HepG2 (cell line): ENCODE measurements around the gene PLCXD1. TPM values are rescaled to one million over a fixed set of nuclear protein-coding genes. Genes with fewer than 3 reads are reported as not detected.

ENCODE experiments used
- ATAC-seq: fragments of 200-7000 bp; cut with Tn5 transposase; 3 replicates; pipeline ENCODE4 v1.9.1; 2020; ENCODE audit warnings: mild to moderate bottlenecking, moderate library complexity
- BruUV-seq: library from RNA; stranded (reverse); fragments of 400-500 nt; replicated peaks from 2 replicates; lab custom pipeline; 2021; lab: Mats Ljungman, UMichigan
- CTCF ChIA-PET: fragments of 300-600 bp; formaldehyde crosslinking; extraction: SDS; loops from one replicate; lab custom pipeline; 2021; ENCODE audit warnings: low total read pairs, inconsistent platforms, low intra/inter-chr PET ratio; lab: Yijun Ruan, JAX
- POLR2A ChIA-PET: fragments of 350-600 bp; sonication (Branson Sonifier 250); formaldehyde crosslinking; loops from one replicate; lab custom pipeline; 2020; ENCODE audit warnings: antibody characterized with exemption, inconsistent platforms; lab: Yijun Ruan, JAX
- DNase-seq: peaks from one replicate; pipeline ENCODE4 v3.0.0-alpha.2; 2015; ENCODE audit warnings: low spot score
- FAIRE-seq: peaks from 3 replicates; lab custom pipeline; 2011; peaks lifted over from hg19 to GRCh38; lab: Jason Lieb, UNC
- H2AFZ ChIP-seq: one replicate; pipeline ENCODE4 v1.6.1; 2011; ENCODE audit warnings: low read length, inconsistent platforms
- H3K27ac ChIP-seq: fragments of 300-600 bp; 3 replicates; pipeline ENCODE4 v1.8.0; 2011; ENCODE audit warnings: mixed run types, mild to moderate bottlenecking, mixed read lengths, low read length, inconsistent platforms; ENCODE audit not compliant: insufficient read depth; ENCODE audit errors: extremely low read length
- H3K27me3 ChIP-seq, 2 experiments: fragments of 200-600 bp in 1 of 2; 2 replicates in 1 of 2; 3 replicates in 1 of 2; pipeline versions ENCODE4 v1.6.0 to v1.8.0; 2011; ENCODE audit warnings: low read length in 2 of 2, mild to moderate bottlenecking in 2 of 2, moderate library complexity in 2 of 2, inconsistent platforms in 1 of 2; ENCODE audit not compliant: insufficient read depth in 2 of 2, control insufficient read depth in 1 of 2
- H3K36me3 ChIP-seq, 2 experiments: fragments of 200-600 bp in 1 of 2; replicated peaks in 1 of 2; 2 replicates in 1 of 2; 3 replicates in 1 of 2; pipeline versions ENCODE4 v1.5.1 to v1.8.0; 2011; ENCODE audit warnings: low read length in 2 of 2, inconsistent platforms in 1 of 2; ENCODE audit not compliant: insufficient read depth in 2 of 2, control insufficient read depth in 1 of 2
- H3K4me1 ChIP-seq: 2 replicates; pipeline ENCODE4 v1.5.1; 2012; ENCODE audit warnings: low read length, inconsistent platforms; ENCODE audit not compliant: insufficient read depth
- H3K4me2 ChIP-seq: 2 replicates; pipeline ENCODE4 v1.6.0; 2011; ENCODE audit warnings: low read depth, low read length, inconsistent platforms
- H3K4me3 ChIP-seq, 3 experiments: fragments of 200-600 bp in 1 of 3; sonication (generic), shearing (Covaris generic) in 1 of 3; replicated peaks in 1 of 3; 2 replicates each; pipeline ENCODE4 v1.5.1; 2011 to 2016; ENCODE audit warnings: low read length in 3 of 3, inconsistent platforms in 2 of 3, low read depth in 2 of 3, mild to moderate bottlenecking in 2 of 3, control low read depth in 1 of 3, mixed read lengths in 1 of 3; ENCODE audit not compliant: insufficient read depth in 1 of 3
- H3K79me2 ChIP-seq: one replicate; pipeline ENCODE4 v1.6.1; 2011; ENCODE audit warnings: low read length, inconsistent platforms; ENCODE audit not compliant: insufficient read depth
- H3K9ac ChIP-seq: 2 replicates; pipeline ENCODE4 v1.6.0; 2011; ENCODE audit warnings: mild to moderate bottlenecking, low read depth, low read length, inconsistent platforms; ENCODE audit not compliant: insufficient read depth
- H3K9me3 ChIP-seq: 2 replicates; pipeline ENCODE4 v1.5.1; 2012; ENCODE audit warnings: mild to moderate bottlenecking, low read length
- H4K20me1 ChIP-seq: 2 replicates; pipeline ENCODE4 v1.6.0; 2011; ENCODE audit warnings: inconsistent platforms, mild to moderate bottlenecking, low read length, moderate library complexity; ENCODE audit not compliant: insufficient read depth
- AGO2 ChIP-seq: fragments of 200-400 bp; formaldehyde crosslinking; optimal IDR thresholded peaks from 2 replicates; pipeline ENCODE3; 2017; ENCODE audit warnings: mild to moderate bottlenecking, low read depth, low read length, moderate library complexity
- MLLT10 ChIP-seq: sonication (generic); formaldehyde crosslinking; IDR thresholded peaks from 2 replicates; pipeline ENCODE4 v1.4.0; 2020; ENCODE audit warnings: missing genetic modification reagents
- ZNF607 ChIP-seq: sonication (generic); formaldehyde crosslinking; IDR thresholded peaks from 2 replicates; pipeline ENCODE4 v1.5.1; 2020; ENCODE audit warnings: missing genetic modification reagents, mild to moderate bottlenecking, borderline replicate concordance
- ZNF777 ChIP-seq: sonication (generic); formaldehyde crosslinking; IDR thresholded peaks from 2 replicates; pipeline ENCODE4 v1.4.0; 2020; ENCODE audit warnings: missing genetic modification reagents
- WGBS: methylation state at CpG from one replicate; pipeline ENCODE4 v1.1.6; 2017; ENCODE audit warnings: low lambda C conversion rate; 5-methylcytosine and 5-hydroxymethylcytosine counted together
- in situ Hi-C: cut with HindIII; loops from 2 replicates; pipeline ENCODE4 v1.10.0; 2017; ENCODE audit warnings: low pct_unique_long_range_greater_than_20kb; ENCODE audit not compliant: extremely low pct_ligation_motif_present
- intact Hi-C: fragments of 100-400 bp; cut with micrococcal nuclease; formaldehyde crosslinking; loops from one replicate; pipeline ENCODE4 v1.10.0; 2022; ENCODE audit not compliant: unreplicated experiment
- polyA plus RNA-seq, 8 experiments: library from polyadenylated mRNA; depleted of rRNA in 3 of 8; stranded (reverse) in 7 of 8; unstranded in 1 of 8; fragments of >200 nt; fragmentation: Illumina TruSeq in 4 of 8; extraction: Trizol in 4 of 8; gene quantifications; 2 replicates each; pipeline versions ENCODE4 v1.2.1 to v1.2.3, GENCODE V29; 2011 to 2016; ENCODE audit warnings: low read depth in 4 of 8, missing spikeins in 1 of 8, mixed read lengths in 1 of 8; ENCODE audit not compliant: insufficient read depth in 1 of 8
- total RNA-seq, 5 experiments: library from RNA; depleted of rRNA; stranded (reverse); fragments of >200 nt; fragmentation: Illumina TruSeq; extraction: Trizol; gene quantifications; 2 replicates each; pipeline ENCODE4 v1.2.3, GENCODE V29; 2016; ENCODE audit warnings: low read depth in 1 of 5
- TF ChIP-seq, protein P1 (sequence below): sonication (generic); formaldehyde crosslinking; IDR thresholded peaks from 2 replicates; pipeline ENCODE4 v1.4.0; 2020; ENCODE audit warnings: missing genetic modification reagents, borderline replicate concordance
- TF ChIP-seq, protein P2 (sequence below): sonication (generic); formaldehyde crosslinking; IDR thresholded peaks from 2 replicates; pipeline ENCODE4 v1.4.0; 2020; ENCODE audit warnings: missing genetic modification reagents, borderline replicate concordance
- TF ChIP-seq, protein P3 (sequence below): fragments of 450-650 bp; IDR thresholded peaks from 2 replicates; pipeline ENCODE4 v1.6.1; 2016

PLCXD1 gene
- total and polyA plus RNA-seq, 2 of the 13 experiments (the other 11 are each of a cell fraction or from before 2014, with no cell fraction given) = 87.7 to 153 TPM

DNA sequence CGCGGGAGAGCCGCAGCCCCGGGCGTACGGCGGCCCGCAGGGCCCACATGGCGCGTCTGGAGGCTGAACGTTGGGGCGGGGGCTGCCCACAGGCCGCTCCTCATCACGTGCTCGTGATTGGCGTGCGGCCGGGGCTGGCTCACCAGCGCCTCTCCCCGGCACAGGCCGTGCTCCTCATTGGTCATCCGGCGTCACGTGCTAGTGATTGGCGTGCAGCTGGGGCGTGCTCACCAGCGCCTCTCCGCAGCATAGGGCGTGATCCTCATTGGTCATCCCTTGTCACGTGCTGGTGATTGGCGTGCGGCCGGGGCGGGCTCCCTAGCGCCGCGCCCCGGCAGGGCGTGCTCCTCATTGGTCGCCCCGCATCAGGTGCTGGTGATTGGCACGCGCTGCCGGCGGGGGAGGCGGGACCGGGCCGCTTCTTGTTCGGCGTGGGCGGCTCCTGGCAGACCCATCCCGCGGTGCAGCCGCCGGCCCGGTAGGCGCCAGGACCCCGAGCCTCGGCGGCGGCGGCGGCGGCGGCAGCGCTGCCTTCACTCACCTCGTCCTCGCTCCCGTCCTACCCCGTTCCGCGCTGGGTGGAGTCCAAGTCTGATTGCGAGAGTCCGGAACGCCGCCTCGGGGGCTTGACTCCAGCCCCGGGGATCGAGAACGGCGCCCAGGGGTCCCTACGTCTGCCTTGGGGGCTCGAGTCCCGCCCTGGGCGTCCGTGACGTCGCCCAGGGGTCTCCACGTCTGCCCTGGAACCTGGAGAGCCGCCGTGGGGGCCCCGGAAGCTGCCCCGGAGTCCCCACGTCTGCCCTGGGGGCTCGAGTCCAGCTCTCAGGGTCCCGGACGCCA, 37.8 kb downstream of the PLCXD1 start, which contains the start of gene GTPBP6 (continued):
- TF ChIP-seq, protein P1, sequence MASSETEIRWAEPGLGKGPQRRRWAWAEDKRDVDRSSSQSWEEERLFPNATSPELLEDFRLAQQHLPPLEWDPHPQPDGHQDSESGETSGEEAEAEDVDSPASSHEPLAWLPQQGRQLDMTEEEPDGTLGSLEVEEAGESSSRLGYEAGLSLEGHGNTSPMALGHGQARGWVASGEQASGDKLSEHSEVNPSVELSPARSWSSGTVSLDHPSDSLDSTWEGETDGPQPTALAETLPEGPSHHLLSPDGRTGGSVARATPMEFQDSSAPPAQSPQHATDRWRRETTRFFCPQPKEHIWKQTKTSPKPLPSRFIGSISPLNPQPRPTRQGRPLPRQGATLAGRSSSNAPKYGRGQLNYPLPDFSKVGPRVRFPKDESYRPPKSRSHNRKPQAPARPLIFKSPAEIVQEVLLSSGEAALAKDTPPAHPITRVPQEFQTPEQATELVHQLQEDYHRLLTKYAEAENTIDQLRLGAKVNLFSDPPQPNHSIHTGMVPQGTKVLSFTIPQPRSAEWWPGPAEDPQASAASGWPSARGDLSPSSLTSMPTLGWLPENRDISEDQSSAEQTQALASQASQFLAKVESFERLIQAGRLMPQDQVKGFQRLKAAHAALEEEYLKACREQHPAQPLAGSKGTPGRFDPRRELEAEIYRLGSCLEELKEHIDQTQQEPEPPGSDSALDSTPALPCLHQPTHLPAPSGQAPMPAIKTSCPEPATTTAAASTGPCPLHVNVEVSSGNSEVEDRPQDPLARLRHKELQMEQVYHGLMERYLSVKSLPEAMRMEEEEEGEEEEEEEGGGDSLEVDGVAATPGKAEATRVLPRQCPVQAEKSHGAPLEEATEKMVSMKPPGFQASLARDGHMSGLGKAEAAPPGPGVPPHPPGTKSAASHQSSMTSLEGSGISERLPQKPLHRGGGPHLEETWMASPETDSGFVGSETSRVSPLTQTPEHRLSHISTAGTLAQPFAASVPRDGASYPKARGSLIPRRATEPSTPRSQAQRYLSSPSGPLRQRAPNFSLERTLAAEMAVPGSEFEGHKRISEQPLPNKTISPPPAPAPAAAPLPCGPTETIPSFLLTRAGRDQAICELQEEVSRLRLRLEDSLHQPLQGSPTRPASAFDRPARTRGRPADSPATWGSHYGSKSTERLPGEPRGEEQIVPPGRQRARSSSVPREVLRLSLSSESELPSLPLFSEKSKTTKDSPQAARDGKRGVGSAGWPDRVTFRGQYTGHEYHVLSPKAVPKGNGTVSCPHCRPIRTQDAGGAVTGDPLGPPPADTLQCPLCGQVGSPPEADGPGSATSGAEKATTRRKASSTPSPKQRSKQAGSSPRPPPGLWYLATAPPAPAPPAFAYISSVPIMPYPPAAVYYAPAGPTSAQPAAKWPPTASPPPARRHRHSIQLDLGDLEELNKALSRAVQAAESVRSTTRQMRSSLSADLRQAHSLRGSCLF (CRISPR knock-in tag) = no peak
- no peak for TF ChIP-seq MLLT10 (CRISPR knock-in tag)

DNA sequence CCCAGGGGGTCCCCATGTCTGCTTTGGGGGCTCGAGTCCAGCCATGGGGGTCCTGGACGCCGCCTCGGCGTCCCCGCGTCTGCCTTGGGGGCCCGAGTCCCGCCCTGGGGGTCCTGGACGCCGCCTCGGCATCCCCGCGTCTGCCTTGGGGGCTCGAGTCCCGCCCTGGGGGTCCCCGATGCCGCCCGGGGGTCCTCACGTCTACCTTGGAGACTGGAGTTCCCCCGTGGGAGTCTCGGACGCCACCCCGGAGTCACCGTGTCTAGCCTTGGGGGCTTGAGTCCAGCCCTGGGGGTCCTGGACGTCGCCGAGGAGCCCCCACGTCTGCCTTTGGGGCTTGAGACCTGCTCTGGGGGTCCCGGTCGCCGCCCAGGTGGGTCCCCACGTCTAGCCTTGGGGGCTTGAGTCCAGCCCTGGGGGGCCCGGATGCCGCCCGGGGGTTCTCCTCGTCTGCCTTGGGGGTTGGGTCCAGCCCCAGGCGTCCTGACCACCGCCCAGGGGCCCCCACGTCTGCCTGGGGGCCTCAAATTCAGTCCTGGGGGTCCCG, 38.5 kb downstream of the PLCXD1 start:
- Histone ChIP-seq H3K9me3 (no peaks in the 10 kb centered on the region), H3K79me2 (peaks cover 9% of the 10 kb centered on the region), H3K27ac (peak overlapping the region; percentile 66), H3K4me2 (peak overlapping the region; percentile 92), H2AFZ (no peak overlapping the region), H3K36me3 (peaks cover 5 to 19% of the 10 kb centered on the region in 2 experiments; a peak in 4 of 5 replicates), H3K4me1 (peaks cover 34% of the 10 kb centered on the region), H4K20me1 (peaks cover 6% of the 10 kb centered on the region; the same call in 1 of the 2 replicates), H3K4me3 (peak overlapping the region; percentile 73 to 88 (median 83)), H3K27me3 (no peaks in the 10 kb centered on the region), H3K9ac (peak overlapping the region; percentile 92)
- WGBS = no CpG with 5 or more reads among the region's 41 CpGs
- BruUV-seq = no TSS peak
- FAIRE-seq (no peak), DNase-seq (no peak), ATAC-seq (no peak)
- CTCF ChIA-PET = no interaction called here
- intact Hi-C loops (loop anchor here (5.0 to 10.0 kb wide), 2 partner anchors 42 to 55 kb away; no protein-coding TSS in a partner anchor), in situ Hi-C loops (loop anchor here (5.0 kb wide), 1 partner anchor 42 kb away; no protein-coding TSS in a partner anchor)
- POLR2A ChIA-PET = no interaction called here
- 0 out of 2 replicates have a peak, but pooled peaks have one; percentile 39 for TF ChIP-seq ZNF607 (CRISPR knock-in tag)
- TF ChIP-seq AGO2 = peak; percentile 11
- TF ChIP-seq, protein P2, sequence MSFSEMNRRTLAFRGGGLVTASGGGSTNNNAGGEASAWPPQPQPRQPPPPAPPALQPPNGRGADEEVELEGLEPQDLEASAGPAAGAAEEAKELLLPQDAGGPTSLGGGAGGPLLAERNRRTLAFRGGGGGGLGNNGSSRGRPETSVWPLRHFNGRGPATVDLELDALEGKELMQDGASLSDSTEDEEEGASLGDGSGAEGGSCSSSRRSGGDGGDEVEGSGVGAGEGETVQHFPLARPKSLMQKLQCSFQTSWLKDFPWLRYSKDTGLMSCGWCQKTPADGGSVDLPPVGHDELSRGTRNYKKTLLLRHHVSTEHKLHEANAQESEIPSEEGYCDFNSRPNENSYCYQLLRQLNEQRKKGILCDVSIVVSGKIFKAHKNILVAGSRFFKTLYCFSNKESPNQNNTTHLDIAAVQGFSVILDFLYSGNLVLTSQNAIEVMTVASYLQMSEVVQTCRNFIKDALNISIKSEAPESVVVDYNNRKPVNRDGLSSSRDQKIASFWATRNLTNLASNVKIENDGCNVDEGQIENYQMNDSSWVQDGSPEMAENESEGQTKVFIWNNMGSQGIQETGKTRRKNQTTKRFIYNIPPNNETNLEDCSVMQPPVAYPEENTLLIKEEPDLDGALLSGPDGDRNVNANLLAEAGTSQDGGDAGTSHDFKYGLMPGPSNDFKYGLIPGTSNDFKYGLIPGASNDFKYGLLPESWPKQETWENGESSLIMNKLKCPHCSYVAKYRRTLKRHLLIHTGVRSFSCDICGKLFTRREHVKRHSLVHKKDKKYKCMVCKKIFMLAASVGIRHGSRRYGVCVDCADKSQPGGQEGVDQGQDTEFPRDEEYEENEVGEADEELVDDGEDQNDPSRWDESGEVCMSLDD (CRISPR knock-in tag) = 0 out of 2 replicates have a peak, but pooled peaks have one; percentile 13
- TF ChIP-seq, protein P3, sequence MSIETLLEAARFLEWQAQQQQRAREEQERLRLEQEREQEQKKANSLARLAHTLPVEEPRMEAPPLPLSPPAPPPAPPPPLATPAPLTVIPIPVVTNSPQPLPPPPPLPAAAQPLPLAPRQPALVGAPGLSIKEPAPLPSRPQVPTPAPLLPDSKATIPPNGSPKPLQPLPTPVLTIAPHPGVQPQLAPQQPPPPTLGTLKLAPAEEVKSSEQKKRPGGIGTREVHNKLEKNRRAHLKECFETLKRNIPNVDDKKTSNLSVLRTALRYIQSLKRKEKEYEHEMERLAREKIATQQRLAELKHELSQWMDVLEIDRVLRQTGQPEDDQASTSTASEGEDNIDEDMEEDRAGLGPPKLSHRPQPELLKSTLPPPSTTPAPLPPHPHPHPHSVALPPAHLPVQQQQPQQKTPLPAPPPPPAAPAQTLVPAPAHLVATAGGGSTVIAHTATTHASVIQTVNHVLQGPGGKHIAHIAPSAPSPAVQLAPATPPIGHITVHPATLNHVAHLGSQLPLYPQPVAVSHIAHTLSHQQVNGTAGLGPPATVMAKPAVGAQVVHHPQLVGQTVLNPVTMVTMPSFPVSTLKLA = no peak
- TF ChIP-seq ZNF777 (CRISPR knock-in tag) = 0 out of 2 replicates have a peak, but pooled peaks have one; percentile 12
